H1 (cell line): ENCODE results near the gene L3MBTL4.

Source experiments
- BCL11A ChIP-seq, 2 experiments: IDR thresholded peaks; one replicate each; pipeline ENCODE4 v1.6.1; 2011; ENCODE audit warnings: low read depth in 2 of 2, low read length in 2 of 2, mild to moderate bottlenecking in 2 of 2
- CEBPB ChIP-seq: IDR thresholded peaks from 2 replicates; pipeline ENCODE4 v1.6.1; 2012; ENCODE audit warnings: low read depth, low read length
- CTCF ChIP-seq, 3 experiments: IDR thresholded peaks; 1 replicate in 2 of 3; 2 replicates in 1 of 3; pipeline versions ENCODE4 v1.5.1 to v1.6.1; 2011; ENCODE audit warnings: low read length in 3 of 3, mild to moderate bottlenecking in 3 of 3, inconsistent platforms in 2 of 3, low read depth in 1 of 3, moderate library complexity in 1 of 3; ENCODE audit not compliant: insufficient read depth in 1 of 3; ENCODE audit errors: control extremely low read depth in 1 of 3
- KDM4A ChIP-seq: IDR thresholded peaks from one replicate; pipeline ENCODE4 v1.7.1; 2012; ENCODE audit warnings: low read depth, mild to moderate bottlenecking, moderate library complexity, low read length, inconsistent platforms; ENCODE audit not compliant: severe bottlenecking
- KDM5A ChIP-seq: fragments of 200-600 bp; IDR thresholded peaks from 2 replicates; pipeline ENCODE4 v1.7.1; 2012; ENCODE audit warnings: mild to moderate bottlenecking, low read length, inconsistent platforms, mixed read lengths
- POLR2A ChIP-seq, 2 experiments: IDR thresholded peaks; 1 replicate in 1 of 2; 2 replicates in 1 of 2; pipeline ENCODE4 v1.6.1; 2011; ENCODE audit warnings: low read depth in 2 of 2, low read length in 2 of 2, mild to moderate bottlenecking in 2 of 2; ENCODE audit errors: control extremely low read depth in 1 of 2
- POLR2AphosphoS5 ChIP-seq: IDR thresholded peaks from 2 replicates; pipeline ENCODE4 v1.6.1; 2011; ENCODE audit warnings: low read depth, low read length
- TAF1 ChIP-seq: IDR thresholded peaks from 2 replicates; pipeline ENCODE4 v1.6.1; 2011; ENCODE audit warnings: mild to moderate bottlenecking, low read depth, low read length
- TBP ChIP-seq: IDR thresholded peaks from 2 replicates; pipeline ENCODE4 v1.6.1; 2011; ENCODE audit warnings: low read depth, low read length, improper control_type of control experiment
- TEAD4 ChIP-seq: IDR thresholded peaks from 2 replicates; pipeline ENCODE4 v1.6.1; 2012; ENCODE audit warnings: low read depth, low read length, inconsistent platforms, mixed read lengths

GRCh38 chr18:6249170-6249569 is 165.5 kb downstream of the L3MBTL4 start:
- TF ChIP-seq CTCF (IDR thresholded peaks at IDR 0.05; ENCODE audit: control extremely low read depth in 1 of 3, insufficient read depth in 1 of 3, low read depth in 1 of 3, low read length in 3 of 3) (no peak), POLR2A (IDR thresholded peaks at IDR 0.05; ENCODE audit: control extremely low read depth in 1 of 2, low read depth in 2 of 2, low read length in 2 of 2) (no peak), TEAD4 (no peak), POLR2AphosphoS5 (no peak), TBP (no peak), KDM4A (no peak), BCL11A (IDR thresholded peaks at IDR 0.05; ENCODE audit: low read depth in 2 of 2, low read length in 2 of 2) (no peak), TAF1 (no peak), KDM5A (no peak), CEBPB (no peak)
